AG04450 (cell line): ENCODE data around the gene WDFY4. TPM values are rescaled to one million over a fixed set of nuclear protein-coding genes. Genes with fewer than 3 reads are reported as not detected.
"Not testable (repeated sequence)": the region's sequence is repeated elsewhere in the genome, so short reads cannot be mapped to it uniquely, and the experiment has no call there.

ENCODE experiments used
- CTCF ChIA-PET: fragments of 300-600, 350-600 bp; formaldehyde crosslinking; extraction: SDS; loops from one replicate; lab custom pipeline; 2022; ENCODE audit warnings: antibody characterized with exemption, inconsistent platforms; lab: Charles Lee
- POLR2A ChIA-PET: fragments of 350-600 bp; formaldehyde crosslinking; extraction: SDS; loops from one replicate; lab custom pipeline; 2021; ENCODE audit warnings: antibody characterized with exemption, inconsistent platforms; lab: Yijun Ruan, JAX
- DNase-seq: peaks from one replicate; pipeline ENCODE4 v3.0.0-alpha.2; 2011; ENCODE audit warnings: low read depth, low spot score
- H3K27ac ChIP-seq: one replicate; pipeline ENCODE4 v1.5.1; 2012; ENCODE audit warnings: low read depth, low read length, control low read depth
- H3K27me3 ChIP-seq: one replicate; pipeline ENCODE4 v1.6.0; 2012; ENCODE audit warnings: low read length; ENCODE audit not compliant: control insufficient read depth, insufficient read depth
- H3K4me3 ChIP-seq: 2 replicates; pipeline ENCODE4 v1.5.1; 2011; ENCODE audit warnings: mild to moderate bottlenecking, low read depth, low read length, control low read depth
- H3K9me3 ChIP-seq: 2 replicates; pipeline ENCODE4 v1.5.1; 2012; ENCODE audit warnings: low read length; ENCODE audit not compliant: control insufficient read depth, insufficient read depth
- polyA plus RNA-seq: library from polyadenylated mRNA; depleted of rRNA; stranded (reverse); fragments of >200 nt; gene quantifications from 2 replicates; pipeline ENCODE4 v1.2.3, GENCODE V29; 2011
- TF ChIP-seq, protein P1 (sequence below): IDR thresholded peaks from 2 replicates; pipeline ENCODE4 v1.5.1; 2011; ENCODE audit warnings: low read depth, low read length, control low read depth, inconsistent platforms

WDFY4 gene
- polyA plus RNA-seq, 1 experiment, result not detected

- DNase-seq, result no peak
- ChIA-PET CTCF (interaction anchor here (1.5 kb wide), 1 partner anchor 11 kb away, joined by 21 read pairs; no protein-coding TSS in a partner anchor), POLR2A (no interaction called here)
- TF ChIP-seq, protein P1, sequence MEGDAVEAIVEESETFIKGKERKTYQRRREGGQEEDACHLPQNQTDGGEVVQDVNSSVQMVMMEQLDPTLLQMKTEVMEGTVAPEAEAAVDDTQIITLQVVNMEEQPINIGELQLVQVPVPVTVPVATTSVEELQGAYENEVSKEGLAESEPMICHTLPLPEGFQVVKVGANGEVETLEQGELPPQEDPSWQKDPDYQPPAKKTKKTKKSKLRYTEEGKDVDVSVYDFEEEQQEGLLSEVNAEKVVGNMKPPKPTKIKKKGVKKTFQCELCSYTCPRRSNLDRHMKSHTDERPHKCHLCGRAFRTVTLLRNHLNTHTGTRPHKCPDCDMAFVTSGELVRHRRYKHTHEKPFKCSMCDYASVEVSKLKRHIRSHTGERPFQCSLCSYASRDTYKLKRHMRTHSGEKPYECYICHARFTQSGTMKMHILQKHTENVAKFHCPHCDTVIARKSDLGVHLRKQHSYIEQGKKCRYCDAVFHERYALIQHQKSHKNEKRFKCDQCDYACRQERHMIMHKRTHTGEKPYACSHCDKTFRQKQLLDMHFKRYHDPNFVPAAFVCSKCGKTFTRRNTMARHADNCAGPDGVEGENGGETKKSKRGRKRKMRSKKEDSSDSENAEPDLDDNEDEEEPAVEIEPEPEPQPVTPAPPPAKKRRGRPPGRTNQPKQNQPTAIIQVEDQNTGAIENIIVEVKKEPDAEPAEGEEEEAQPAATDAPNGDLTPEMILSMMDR, result no peak
- H3K9me3 ChIP-seq, result no peaks in the 10 kb centered on the region
- H3K4me3 ChIP-seq, result no peak overlapping the region
- H3K27ac ChIP-seq, result no peak overlapping the region
- H3K27me3 ChIP-seq, result no peaks in the 10 kb centered on the region
Measured at GRCh38 chr10:48645600-48645999, 39.1 kb upstream of the WDFY4 start.

- H3K27ac ChIP-seq, POLR2A ChIA-PET, H3K4me3 ChIP-seq, H3K9me3 ChIP-seq, DNase-seq, H3K27me3 ChIP-seq: not testable (repeated sequence)
- CTCF ChIA-PET, result interaction anchor here (0.9 to 1.5 kb wide), 3 partner anchors 9 to 283 kb away, joined by 3 to 4 read pairs (median 3); no protein-coding TSS in a partner anchor
Measured at GRCh38 chr10:48647073-48647472, 37.6 kb upstream of the WDFY4 start.

- DNase-seq, result no peak
- H3K27me3 ChIP-seq, result no peaks in the 10 kb centered on the region
- H3K27ac ChIP-seq, result no peak overlapping the region
- TF ChIP-seq, protein P1, result no peak
- ChIA-PET POLR2A (interaction anchor here (0.6 kb wide), 1 partner anchor 24 kb away, joined by 4 read pairs; no protein-coding TSS in a partner anchor), CTCF (interaction anchor here (0.9 kb wide), 1 partner anchor 8 kb away, joined by 7 read pairs; no protein-coding TSS in a partner anchor)
- no peak overlapping the region for H3K4me3 ChIP-seq
- H3K9me3 ChIP-seq, result no peaks in the 10 kb centered on the region
Measured at GRCh38 chr10:48648172-48648942, 36.3 kb upstream of the WDFY4 start.

DNA sequence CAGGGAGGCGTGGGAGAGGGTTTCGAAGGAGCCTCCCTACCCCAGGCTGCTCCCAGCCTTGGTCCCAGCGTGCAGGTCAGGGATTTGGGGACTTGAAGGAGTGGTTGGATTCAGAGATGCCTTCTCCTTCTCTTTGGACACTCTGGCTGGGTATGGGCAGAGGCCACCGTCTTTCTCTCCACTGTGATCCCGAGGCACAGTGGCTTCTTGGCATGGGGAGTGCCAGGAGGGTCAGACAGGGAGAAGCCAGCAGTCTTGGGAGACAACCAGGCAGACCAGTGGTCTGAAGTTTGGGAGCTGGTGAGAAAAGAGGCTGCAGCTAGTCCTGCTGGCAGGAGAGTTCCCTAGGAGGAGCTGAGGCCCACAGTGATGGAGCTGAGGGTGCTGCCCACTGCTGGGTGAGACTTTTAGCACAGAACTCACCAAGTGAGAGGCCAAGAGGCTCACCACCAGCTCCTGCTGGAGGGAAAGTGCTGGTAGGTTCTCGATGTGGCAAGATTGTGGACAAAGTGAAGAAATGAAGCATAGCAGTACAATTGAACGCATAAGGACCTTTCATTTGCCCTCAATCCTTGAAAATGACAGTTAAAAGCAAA lies 35.2 kb upstream of the WDFY4 start:
- ChIA-PET POLR2A (no interaction called here), CTCF (interaction anchor here (0.6 to 1.0 kb wide), 3 partner anchors 9 to 34 kb away, joined by 3 read pairs; no protein-coding TSS in a partner anchor)
- Histone ChIP-seq H3K27me3 (no peaks in the 10 kb centered on the region), H3K9me3 (no peaks in the 10 kb centered on the region), H3K27ac (no peak overlapping the region), H3K4me3 (no peak overlapping the region)
- DNase-seq, result no peak
- TF ChIP-seq, protein P1, result peak; percentile 23; the same call in 1 of the 2 replicates

- TF ChIP-seq, protein P1, result no peak
- ChIA-PET POLR2A (no interaction called here), CTCF (no interaction called here)
- no peak for DNase-seq
- Histone ChIP-seq H3K27me3 (no peaks in the 10 kb centered on the region), H3K9me3 (no peaks in the 10 kb centered on the region), H3K27ac (no peak overlapping the region), H3K4me3 (no peak overlapping the region)
Measured at GRCh38 chr10:48651293-48651692, 33.4 kb upstream of the WDFY4 start.
